Large intestine (tissue), 3 donors: ENCODE results near the gene TADA1. TPM values are rescaled to one million over a fixed set of nuclear protein-coding genes. Genes with fewer than 3 reads are reported as not detected.
A peak's percentile ranks its signal among the peaks of the same experiment; 100 is the strongest.
"Not testable (repeated sequence)": the region's sequence is repeated elsewhere in the genome, so short reads cannot be mapped to it uniquely, and the experiment has no call there.

Source experiments
- DNase-seq, 2 donors: peaks; one replicate each; pipeline versions ENCODE4 v3.0.0 to v3.0.0-alpha.2; 2013
- H3K27ac ChIP-seq: one replicate; pipeline ENCODE4 v1.5.1; 2013; ENCODE audit warnings: low read length
- H3K27me3 ChIP-seq: 2 replicates; pipeline ENCODE4 v1.6.1; 2013; ENCODE audit warnings: low read length; ENCODE audit not compliant: control insufficient read depth, insufficient read depth
- H3K36me3 ChIP-seq: 2 replicates; pipeline ENCODE4 v1.6.1; 2013; ENCODE audit warnings: low read length; ENCODE audit not compliant: control insufficient read depth, insufficient read depth
- H3K4me1 ChIP-seq: one replicate; pipeline ENCODE4 v1.6.1; 2013; ENCODE audit warnings: low read length; ENCODE audit not compliant: control insufficient read depth, insufficient read depth
- H3K4me3 ChIP-seq: one replicate; pipeline ENCODE4 v1.5.1; 2013; ENCODE audit warnings: low read length
- H3K9me3 ChIP-seq: one replicate; pipeline ENCODE4 v1.6.1; 2013; ENCODE audit warnings: mild to moderate bottlenecking, low read depth, low read length, moderate library complexity; ENCODE audit not compliant: control insufficient read depth
- WGBS: methylation state at CpG from one replicate; pipeline ENCODE4 v1.1.5; 2013; ENCODE audit warnings: low lambda C conversion rate; ENCODE audit not compliant: insufficient coverage; 5-methylcytosine and 5-hydroxymethylcytosine counted together
- polyA plus RNA-seq: library from polyadenylated mRNA; unstranded; fragments of 120-200 nt; gene quantifications from one replicate; pipeline ENCODE4 v1.2.1, GENCODE V29; 2013

Gene TADA1
- polyA plus RNA-seq, 1 donor: 18.5 TPM

DNA sequence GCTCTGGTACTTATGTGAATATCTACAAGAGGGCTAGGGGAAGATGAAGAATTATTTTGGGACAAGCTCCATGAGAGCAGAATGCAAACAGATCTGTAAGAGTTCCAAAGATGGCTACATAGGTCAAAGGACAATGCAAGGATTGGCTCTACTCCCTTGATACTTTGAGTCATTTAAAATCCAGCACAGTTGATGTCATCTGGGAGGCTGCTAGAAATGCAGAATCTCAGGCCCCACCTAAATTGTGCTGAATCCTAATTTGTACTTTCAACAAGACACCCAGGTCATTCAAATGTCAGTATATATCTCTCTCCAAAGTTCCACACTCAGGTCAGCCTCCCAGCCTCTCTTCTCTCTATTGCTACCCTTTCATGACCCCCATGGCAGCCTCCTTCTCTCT, 23.7 kb upstream of the TADA1 start:
- no peaks in the 10 kb centered on the region for H3K27me3 ChIP-seq
- no peaks in the 10 kb centered on the region for H3K4me1 ChIP-seq
- H3K9me3 ChIP-seq: no peaks in the 10 kb centered on the region
- no peak overlapping the region for H3K4me3 ChIP-seq
- DNase-seq: no peak
- H3K27ac ChIP-seq: no peak overlapping the region
- no peaks in the 10 kb centered on the region for H3K36me3 ChIP-seq

DNA sequence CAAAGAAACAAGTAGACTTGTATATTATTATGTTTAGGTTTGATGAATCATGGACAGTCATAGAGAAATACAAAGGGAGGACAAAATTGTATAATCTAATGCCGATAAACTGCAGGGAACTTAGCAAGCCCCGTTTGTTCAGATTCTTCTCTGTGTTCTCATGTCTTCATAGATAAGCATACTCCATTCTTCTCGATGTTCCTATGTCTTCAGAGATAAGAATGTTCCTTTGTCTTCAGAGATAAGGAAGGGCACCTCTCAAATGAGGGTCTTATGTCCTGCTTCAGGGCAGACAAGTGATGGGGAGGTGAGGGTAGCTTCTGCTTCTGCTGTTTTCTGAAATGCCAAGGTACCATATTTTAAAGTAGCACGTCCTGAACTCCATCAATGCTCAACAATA, 19.7 kb upstream of the TADA1 start:
- H3K27me3 ChIP-seq: peaks cover 9% of the 10 kb centered on the region
- H3K36me3 ChIP-seq: no peaks in the 10 kb centered on the region
- no peak overlapping the region for H3K4me3 ChIP-seq
- DNase-seq: no peak
- no peaks in the 10 kb centered on the region for H3K9me3 ChIP-seq
- no peaks in the 10 kb centered on the region for H3K4me1 ChIP-seq
- WGBS: 83% methylated on average over 1 of the region's 4 CpGs
- H3K27ac ChIP-seq: no peak overlapping the region

DNA sequence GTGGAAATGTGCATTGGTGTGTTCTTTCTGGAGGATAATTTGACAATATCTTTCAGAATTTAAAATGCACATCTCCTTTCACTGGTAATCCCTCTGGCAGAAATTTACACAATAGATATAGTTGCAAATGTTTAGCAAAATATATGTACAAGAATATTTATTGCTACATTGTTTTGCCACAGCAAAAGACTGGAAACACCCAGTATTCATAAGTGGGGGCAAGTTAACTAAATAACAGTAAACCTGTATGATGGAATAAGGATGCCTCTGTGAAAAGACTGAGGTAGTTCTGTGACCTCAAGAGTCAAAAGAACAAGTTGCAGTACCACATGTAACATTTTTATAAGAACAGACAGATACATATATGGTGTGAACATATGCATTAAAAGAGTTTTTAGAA, 13.7 kb upstream of the TADA1 start:
- Histone ChIP-seq H3K4me3 (no peak overlapping the region), H3K4me1 (no peaks in the 10 kb centered on the region), H3K27me3 (peaks cover 23% of the 10 kb centered on the region), H3K27ac (no peak overlapping the region), H3K36me3 (no peaks in the 10 kb centered on the region), H3K9me3 (no peaks in the 10 kb centered on the region)
- DNase-seq: no peak

DNA sequence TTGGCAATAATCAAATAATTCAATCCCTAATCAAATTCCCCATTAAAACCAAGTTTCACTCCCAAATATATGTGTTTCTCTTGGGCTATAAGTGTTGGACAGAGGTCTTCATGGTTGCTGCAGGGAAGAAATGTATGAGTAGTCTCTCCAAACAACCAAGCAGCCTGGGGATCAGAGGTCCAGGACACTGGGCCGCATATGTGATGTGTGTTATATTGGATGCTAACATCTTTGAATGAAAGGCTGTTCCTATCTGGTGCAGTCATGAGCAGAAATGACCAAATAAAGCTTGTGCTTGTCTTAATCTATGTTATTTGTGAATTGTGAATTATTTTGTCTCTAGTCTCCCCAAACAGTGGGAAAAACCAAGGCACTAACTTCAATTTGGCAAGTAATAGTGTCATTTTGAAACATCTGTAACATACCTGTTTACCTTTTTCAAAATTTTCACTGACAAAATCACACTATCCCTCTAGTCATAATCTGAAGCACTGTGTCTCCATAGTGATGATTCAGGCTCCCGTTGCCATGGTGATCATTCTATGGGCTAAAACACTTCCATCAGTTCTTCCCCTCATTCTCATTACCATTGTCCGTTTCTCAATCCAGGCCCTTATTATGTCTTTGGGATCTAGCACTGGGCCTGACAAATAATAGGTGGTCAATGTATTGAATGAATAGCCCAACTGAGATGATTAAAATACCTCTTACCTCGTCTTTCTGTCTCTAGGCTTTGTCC, 12.5 kb upstream of the TADA1 start:
- H3K36me3 ChIP-seq: no peaks in the 10 kb centered on the region
- no peak for DNase-seq
- peaks cover 4% of the 10 kb centered on the region for H3K9me3 ChIP-seq
- no peaks in the 10 kb centered on the region for H3K4me1 ChIP-seq
- peaks cover 32% of the 10 kb centered on the region for H3K27me3 ChIP-seq
- H3K27ac ChIP-seq: no peak overlapping the region
- WGBS: 50% methylated on average over 2 of the region's 4 CpGs
- no peak overlapping the region for H3K4me3 ChIP-seq

DNA sequence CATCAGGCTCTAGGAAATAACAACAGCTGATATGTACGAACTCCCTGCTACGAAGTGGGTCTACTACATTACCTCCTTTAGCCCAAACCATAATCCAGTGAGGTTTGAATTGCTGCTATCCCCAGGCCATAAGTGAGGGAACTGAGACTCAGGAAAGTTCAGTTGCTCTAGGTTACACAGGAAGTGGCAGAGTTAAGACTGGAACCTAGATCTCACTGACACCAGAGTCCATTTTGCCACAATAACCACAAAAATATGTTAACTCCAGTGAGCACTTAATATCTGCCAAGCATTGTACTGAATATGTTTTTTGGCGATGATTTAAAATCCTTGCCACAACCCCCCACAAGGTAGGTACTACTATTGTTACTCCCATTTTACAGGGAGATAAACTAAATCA, 8.9 kb upstream of the TADA1 start:
- DNase-seq: no peak
- peaks cover 39% of the 10 kb centered on the region for H3K27me3 ChIP-seq
- H3K27ac ChIP-seq: no peak overlapping the region
- no peaks in the 10 kb centered on the region for H3K36me3 ChIP-seq
- H3K4me1 ChIP-seq: no peaks in the 10 kb centered on the region
- peaks cover 4% of the 10 kb centered on the region for H3K9me3 ChIP-seq
- H3K4me3 ChIP-seq: no peak overlapping the region
- WGBS: 83% methylated on average over 1 of the region's 3 CpGs

DNA sequence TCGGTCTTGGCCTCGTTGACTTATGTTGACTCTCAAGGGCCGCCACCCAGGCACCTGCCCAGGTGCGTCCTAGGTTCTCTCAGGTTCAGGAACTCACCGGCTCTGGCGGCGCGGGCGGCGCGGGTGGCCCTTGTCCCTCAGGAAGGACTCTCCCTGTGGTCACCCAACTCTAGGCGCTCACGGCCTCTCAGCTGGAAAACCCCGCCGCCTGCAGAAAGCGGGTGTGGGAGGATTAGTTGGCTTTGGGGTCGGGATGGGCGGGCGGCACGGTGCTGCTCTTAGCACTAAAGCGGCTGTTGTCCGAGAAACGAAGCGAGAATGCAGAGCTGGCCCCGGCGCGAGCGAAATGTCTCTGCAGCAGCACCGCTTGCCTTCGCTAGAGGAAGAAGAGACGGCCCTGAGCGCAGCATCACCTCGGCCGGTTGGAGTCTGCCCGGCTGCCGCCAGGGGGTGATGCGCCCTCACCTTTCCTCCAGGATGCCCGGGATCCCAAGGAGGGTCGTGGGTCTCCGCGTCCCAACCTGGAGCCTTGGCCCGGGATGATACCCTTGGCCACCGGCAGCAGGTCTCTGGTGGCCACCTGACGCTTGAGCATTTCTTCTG, 8.1 kb upstream of the TADA1 start:
- DNase-seq: peak; percentile 19 to 30
- Histone ChIP-seq H3K4me3 (peak overlapping the region; percentile 0), H3K27ac (no peak overlapping the region), H3K9me3 (peaks cover 4% of the 10 kb centered on the region), H3K27me3 (peaks cover 39% of the 10 kb centered on the region), H3K4me1 (no peaks in the 10 kb centered on the region), H3K36me3 (no peaks in the 10 kb centered on the region)
- no CpG with 5 or more reads among the region's 44 CpGs for WGBS

DNA sequence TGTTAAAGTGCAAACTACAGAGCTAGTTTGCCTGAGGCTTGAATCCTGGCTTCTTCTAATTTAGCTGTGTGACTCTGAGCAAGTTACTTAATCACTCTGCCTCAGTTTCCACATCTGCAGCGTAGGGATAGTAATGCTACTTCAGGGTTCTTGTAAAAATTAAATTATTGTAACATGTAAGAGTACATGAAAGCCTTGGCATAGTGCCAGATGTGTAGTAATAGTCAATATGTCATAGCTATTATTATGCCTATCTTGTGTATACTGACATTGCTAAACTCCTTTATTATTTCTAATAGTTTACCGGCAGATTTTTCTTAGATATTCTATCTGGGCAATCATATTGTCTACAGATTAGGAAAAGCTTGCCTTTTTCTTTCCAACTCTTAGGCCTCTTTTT, 6.8 kb upstream of the TADA1 start:
- peaks cover 39% of the 10 kb centered on the region for H3K27me3 ChIP-seq
- 60% methylated on average over 1 of the region's 2 CpGs for WGBS

DNA sequence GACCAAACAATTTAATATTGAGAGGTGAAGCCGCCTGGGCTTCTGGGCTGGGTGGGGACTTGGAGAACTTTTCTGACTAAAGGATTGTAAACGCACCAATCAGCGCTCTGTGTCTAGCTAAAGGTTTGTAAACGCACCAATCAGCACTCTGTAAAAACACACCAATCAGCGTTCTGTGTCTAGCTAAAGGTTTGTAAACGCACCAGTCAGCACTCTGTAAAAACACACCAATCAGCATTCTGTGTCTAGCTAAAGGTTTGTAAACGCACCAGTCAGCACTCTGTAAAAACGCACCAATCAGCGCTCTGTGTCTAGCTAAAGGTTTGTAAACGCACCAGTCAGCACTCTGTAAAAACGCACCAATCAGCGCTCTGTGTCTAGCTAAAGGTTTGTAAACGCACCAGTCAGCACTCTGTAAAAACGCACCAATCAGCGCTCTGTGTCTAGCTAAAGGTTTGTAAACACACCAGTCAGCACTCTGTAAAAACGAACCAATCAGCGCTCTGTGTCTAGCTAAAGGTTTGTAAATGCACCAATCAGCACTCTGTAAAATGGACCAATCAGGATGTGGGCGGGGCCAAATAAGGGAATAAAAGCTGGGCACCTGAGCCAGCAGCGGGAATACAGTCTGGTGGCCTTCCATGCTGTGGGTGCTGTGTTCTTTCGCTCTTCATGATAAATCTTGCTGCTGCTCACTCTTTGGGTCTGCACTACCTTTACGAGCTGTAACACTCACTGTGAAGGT, 2.3 kb upstream of the TADA1 start:
- not testable (repeated sequence) for H3K9me3 ChIP-seq, H3K4me3 ChIP-seq, H3K4me1 ChIP-seq, DNase-seq, H3K27ac ChIP-seq, H3K36me3 ChIP-seq
- WGBS: no CpG with 5 or more reads among the region's 21 CpGs
- peaks cover 11% of the 10 kb centered on the region for H3K27me3 ChIP-seq

More for the DNA sequence above, 6.8 kb upstream of the TADA1 start:
- DNase-seq: no peak
- Histone ChIP-seq H3K4me1 (no peaks in the 10 kb centered on the region), H3K36me3 (no peaks in the 10 kb centered on the region), H3K4me3 (no peak overlapping the region), H3K9me3 (peaks cover 4% of the 10 kb centered on the region), H3K27ac (no peak overlapping the region)

DNA sequence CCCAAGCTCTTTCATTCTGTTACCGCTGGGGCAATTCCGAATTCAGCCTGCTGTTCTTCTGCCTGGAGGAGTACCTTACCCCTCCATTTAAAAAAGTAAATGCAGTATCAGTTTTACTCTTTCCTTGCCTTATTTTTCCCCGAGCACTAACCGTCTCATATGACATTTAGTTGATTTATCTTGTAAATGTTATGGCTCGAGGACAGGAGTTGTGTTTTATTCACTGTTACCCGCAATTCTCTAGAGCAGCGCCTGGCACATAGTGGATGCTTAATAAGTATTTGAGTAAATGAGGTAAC, 425 bp upstream of the TADA1 start:
- Histone ChIP-seq H3K27ac (no peak overlapping the region), H3K36me3 (no peaks in the 10 kb centered on the region), H3K9me3 (no peaks in the 10 kb centered on the region), H3K27me3 (no peaks in the 10 kb centered on the region), H3K4me3 (peak overlapping the region; percentile 55), H3K4me1 (peaks cover 9% of the 10 kb centered on the region)
- DNase-seq: no peak
- 0% methylated on average over 3 of the region's 7 CpGs for WGBS

DNA sequence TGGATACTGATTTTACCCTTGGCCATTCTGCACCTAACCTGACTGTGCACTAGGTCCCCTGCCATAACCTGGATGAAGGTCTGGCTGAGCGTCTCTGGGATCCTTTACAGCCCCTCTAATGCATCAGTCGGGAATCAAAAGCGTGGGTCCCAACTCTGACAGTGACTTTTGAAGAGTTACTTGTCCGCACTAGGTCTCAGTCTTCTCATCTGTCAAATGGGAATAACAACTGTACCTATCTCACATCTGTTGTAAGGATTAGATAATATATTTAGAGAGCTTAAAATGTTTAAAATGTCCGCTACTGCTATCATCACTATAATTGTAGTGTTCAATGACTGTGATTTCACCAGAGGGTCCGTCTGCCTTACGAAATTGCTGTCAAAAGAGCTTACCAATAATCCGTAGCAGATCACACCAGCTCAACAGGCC, 746 bp downstream of the TADA1 start:
- Histone ChIP-seq H3K36me3 (no peaks in the 10 kb centered on the region), H3K4me3 (peak overlapping the region; percentile 55), H3K9me3 (no peaks in the 10 kb centered on the region), H3K27ac (peak overlapping the region; percentile 86), H3K4me1 (peaks cover 9% of the 10 kb centered on the region), H3K27me3 (no peaks in the 10 kb centered on the region)
- WGBS: no CpG with 5 or more reads among the region's 8 CpGs
- no peak for DNase-seq
